RPMI7951 (cell line): ENCODE data around the gene P2RY8. TPM values are rescaled to one million over a fixed set of nuclear protein-coding genes. Genes with fewer than 3 reads are reported as not detected.

ENCODE experiments used
- DNase-seq: peaks from one replicate; pipeline ENCODE4 v3.0.0-alpha.2; 2012; ENCODE audit warnings: low read depth
- total RNA-seq: library from RNA; depleted of rRNA; stranded (reverse); fragments of >200 nt; shearing (Covaris generic); gene quantifications from 2 replicates; pipeline ENCODE4 v1.2.3, GENCODE V29; 2014; rRNA removed

Gene P2RY8
- total RNA-seq, 1 experiment from 2014 or later = not detected

DNA sequence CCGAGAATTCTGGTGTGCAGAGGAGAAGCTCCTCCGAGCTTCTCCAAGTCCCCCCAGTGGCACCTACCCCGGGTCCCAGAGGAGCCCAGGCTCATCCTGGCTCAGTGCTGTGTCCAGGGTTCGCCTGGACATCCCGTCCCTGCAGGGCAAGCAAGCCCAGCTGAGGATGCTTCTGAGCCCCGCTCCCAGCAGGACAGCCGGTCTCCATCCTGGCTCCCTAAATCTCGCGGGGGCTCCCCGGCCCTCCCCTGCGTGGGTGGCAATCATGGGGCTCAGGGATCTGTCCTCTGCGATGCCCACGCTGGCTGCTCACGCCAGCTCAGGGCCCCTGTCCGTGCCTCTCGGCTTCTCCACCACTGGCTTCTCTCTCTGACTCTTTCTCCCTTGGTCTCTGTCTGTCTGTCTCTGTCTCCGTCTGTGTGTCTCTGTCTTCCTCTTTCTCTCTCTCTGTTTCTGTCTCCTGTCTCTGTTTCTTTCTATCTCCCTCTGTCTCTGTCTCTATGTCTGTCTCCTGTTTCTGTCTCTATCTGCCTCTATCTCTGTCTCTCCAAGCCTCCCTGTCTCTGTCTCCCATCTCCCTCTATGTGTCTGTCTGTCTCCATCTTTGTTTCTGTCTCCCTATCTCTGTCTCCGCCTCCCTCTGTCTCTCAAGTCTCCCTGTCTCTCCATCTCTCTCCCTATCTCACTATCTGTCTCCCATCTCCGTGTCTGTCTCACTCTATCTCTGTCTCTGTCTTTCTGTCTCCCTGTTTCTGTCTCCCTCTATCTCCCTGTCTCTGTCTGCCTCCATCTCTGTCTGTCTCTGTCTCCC, 117.2 kb downstream of the P2RY8 start:
- DNase-seq = no peak

DNA sequence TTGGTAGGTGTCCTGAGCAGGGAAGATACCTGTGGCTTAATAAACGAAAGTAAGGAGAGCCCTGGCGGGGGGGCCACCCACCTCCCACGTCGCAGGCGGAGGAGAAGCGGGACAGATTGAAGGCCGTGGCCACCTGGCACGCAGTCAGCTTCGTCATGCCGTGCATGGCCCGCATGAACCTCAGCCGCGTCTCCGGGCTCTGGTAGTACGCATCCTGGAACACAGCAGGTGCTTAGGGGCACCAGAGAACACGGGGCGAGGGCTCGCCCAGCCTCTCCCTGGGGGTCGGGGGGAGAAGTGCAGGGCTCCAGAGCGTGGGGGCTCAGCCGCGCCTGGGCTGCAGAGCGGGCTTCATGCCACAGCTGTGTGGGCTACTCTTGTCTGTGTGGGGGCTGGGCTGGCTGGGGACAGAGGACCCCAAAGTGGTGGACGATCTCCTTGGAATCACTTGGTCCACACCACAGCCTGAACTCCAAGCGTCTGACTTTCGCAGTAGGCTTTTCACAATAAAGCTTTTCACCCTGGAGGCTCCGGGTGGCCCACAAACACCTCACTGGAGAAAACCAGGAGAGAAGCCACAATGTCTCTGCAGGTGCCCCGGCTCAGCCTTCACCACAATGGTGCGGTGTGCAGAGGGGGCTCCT, 118.0 kb downstream of the P2RY8 start:
- DNase-seq = no peak

DNA sequence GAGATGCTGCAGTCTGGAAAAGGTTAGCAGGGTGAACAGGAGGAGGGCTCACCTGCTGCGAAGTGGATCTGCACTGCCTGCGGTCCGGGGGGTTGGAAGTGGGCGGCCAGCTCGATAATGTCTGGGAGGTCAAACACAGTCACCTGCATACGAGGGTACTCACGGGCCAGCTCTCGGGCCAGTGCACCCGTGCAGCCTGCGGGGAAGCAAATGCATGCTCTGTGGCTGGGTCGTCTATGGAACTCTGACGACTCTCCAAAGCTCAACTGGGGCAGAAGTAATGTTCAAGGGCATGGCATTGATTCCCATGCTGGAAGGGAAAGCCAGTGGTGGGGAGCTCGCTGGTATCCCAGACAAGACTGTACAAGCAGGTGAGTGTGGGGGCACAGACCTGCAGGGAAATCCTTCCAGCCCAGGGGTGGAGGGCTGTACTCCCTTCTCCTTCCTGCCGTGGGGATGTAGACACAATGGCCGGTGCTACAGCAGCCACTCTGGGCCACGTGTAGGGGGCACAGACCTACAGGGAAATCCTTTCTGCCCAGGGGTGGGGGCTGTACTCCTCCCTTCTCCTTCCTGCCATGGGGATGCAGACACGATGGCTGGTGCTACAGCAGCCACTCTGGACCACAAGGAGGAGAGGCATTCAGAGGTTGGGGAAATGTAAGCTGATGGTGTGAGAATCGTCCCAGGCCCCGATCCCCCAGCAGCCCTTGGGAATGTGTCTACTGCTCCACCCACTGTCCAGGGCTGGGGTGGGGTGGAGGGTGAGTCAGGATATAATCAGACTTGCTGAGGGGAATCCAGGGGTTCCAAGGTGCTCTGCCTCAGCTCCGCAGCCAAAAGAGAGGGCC, 118.8 kb downstream of the P2RY8 start:
- no peak for DNase-seq

DNA sequence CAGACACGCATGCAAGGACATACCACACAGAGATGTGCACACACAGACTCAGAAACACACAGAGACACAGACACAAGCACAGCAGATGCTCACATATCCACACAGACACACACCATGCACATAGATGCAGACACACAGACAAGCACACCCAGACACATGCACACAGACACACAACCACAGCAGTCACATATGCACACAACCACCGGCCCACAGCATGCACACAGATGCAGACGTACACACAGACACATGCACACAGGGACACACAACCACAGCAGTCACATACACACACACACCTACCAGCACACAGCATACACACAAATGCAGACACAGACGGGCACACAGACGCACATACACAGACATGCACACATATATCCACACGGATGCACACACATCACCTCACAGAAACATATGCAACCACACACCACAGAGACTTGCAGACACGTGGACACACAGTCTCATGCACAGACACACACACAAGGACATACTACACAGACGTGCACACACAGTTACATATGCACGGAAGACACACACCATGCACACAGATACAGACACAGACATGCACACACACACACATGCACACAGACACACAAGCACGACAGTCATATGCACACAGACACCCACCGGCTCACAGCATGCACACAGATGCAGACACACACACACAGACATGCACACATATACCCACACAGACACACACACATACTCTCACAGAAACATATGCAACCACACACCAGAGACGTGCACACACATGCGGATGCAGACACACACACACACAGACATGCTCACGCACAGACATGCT, 119.8 kb downstream of the P2RY8 start:
- no peak for DNase-seq

DNA sequence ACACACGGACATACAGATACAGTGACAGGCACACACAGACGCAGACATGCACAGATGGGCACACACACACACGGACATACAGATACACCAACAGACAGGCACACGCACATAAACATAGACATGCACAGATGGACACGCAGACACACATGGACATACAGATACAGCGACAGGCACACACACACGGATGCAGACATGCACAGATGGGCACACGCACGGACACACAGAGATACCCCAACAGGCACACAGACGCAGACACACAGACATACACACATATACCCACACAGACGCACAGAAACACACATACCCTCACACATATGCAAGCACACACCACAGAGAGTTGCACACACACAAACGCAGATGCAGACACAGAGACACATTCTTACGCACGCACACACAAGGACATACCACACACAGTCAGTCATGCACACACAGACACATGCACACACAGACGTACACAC, 120.6 kb downstream of the P2RY8 start:
- no peak for DNase-seq

Other genes starting within 250 kb of the P2RY8 start
- gene IL3RA, start 200.4 kb downstream of the P2RY8 start, total RNA-seq = not detected in 2 replicates
- gene SLC25A6, start 145.1 kb downstream of the P2RY8 start, total RNA-seq = 89.4 and 116 TPM in 2 replicates
- gene ASMTL, start 84.3 kb downstream of the P2RY8 start, total RNA-seq = 4.8 and 5.6 TPM in 2 replicates
- 8.7 and 10.9 TPM in 2 replicates for gene AKAP17A, start 54.4 kb upstream of the P2RY8 start, total RNA-seq
- not detected in 2 replicates for gene ASMT, start 77.9 kb upstream of the P2RY8 start, total RNA-seq